ENCODE results near the gene RACK1. TPM values are rescaled to one million over a fixed set of nuclear protein-coding genes. Genes with fewer than 3 reads are reported as not detected.

Gene RACK1
- total and polyA plus RNA-seq, 2 donors (not counting 3 experiments of a cell fraction or from before 2014, with no cell fraction given), result 1,910 to 5,629 TPM

- no TSS peak for BruUV-seq (replicated peaks)
- ChIA-PET CTCF (interaction anchor here (1.1 kb wide), 1 partner anchor 9 kb away, joined by 4 read pairs; no protein-coding TSS in a partner anchor), POLR2A (no interaction called here)
- Histone ChIP-seq H3K27ac (ENCODE audit: insufficient read depth, low read depth, low read length) (no peak overlapping the region), H4K20me1 (replicated peaks; ENCODE audit: control insufficient read depth, extremely low read depth, insufficient read depth, low read length) (no peaks in the 10 kb centered on the region), H3K4me1 (ENCODE audit: control insufficient read depth, extremely low read depth, insufficient read depth, low read length) (no peaks in the 10 kb centered on the region), H3K4me3 (replicated peaks in 1 of 3; ENCODE audit: insufficient read depth in 1 of 3, low read depth in 1 of 3, low read length in 3 of 3) (no peak overlapping the region), H3K27me3 (ENCODE audit: control insufficient read depth in 2 of 2, insufficient read depth in 2 of 2, low read length in 2 of 2) (no peaks in the 10 kb centered on the region), H3K9ac (replicated peaks; ENCODE audit: extremely low read depth, insufficient read depth, low read length) (no peak overlapping the region), H3K4me2 (ENCODE audit: insufficient read depth, low read length) (no peak overlapping the region), H2AFZ (ENCODE audit: low read depth, low read length) (no peak overlapping the region), H3K36me3 (ENCODE audit: control insufficient read depth in 2 of 2, extremely low read depth in 1 of 2, insufficient read depth in 2 of 2, low read length in 2 of 2) (no peaks in the 10 kb centered on the region), H3K79me2 (ENCODE audit: control insufficient read depth, insufficient read depth, low read length) (no peaks in the 10 kb centered on the region), H3K9me3 (replicated peaks; ENCODE audit: control insufficient read depth, insufficient read depth, low read length) (no peaks in the 10 kb centered on the region), H3K9me1 (replicated peaks; ENCODE audit: control insufficient read depth, extremely low read depth, insufficient read depth, low read length) (no peaks in the 10 kb centered on the region)
- TF ChIP-seq MAX (IDR thresholded peaks at IDR 0.05; ENCODE audit: insufficient read depth, insufficient read length), result no peak
- no peak for TF ChIP-seq JUN (IDR thresholded peaks at IDR 0.05; ENCODE audit: borderline replicate concordance, insufficient read depth, insufficient read length, low read depth)
- TF ChIP-seq, protein P1, sequence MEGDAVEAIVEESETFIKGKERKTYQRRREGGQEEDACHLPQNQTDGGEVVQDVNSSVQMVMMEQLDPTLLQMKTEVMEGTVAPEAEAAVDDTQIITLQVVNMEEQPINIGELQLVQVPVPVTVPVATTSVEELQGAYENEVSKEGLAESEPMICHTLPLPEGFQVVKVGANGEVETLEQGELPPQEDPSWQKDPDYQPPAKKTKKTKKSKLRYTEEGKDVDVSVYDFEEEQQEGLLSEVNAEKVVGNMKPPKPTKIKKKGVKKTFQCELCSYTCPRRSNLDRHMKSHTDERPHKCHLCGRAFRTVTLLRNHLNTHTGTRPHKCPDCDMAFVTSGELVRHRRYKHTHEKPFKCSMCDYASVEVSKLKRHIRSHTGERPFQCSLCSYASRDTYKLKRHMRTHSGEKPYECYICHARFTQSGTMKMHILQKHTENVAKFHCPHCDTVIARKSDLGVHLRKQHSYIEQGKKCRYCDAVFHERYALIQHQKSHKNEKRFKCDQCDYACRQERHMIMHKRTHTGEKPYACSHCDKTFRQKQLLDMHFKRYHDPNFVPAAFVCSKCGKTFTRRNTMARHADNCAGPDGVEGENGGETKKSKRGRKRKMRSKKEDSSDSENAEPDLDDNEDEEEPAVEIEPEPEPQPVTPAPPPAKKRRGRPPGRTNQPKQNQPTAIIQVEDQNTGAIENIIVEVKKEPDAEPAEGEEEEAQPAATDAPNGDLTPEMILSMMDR (IDR thresholded peaks at IDR 0.05; ENCODE audit: extremely low read depth in 1 of 2, insufficient read depth in 1 of 2, low read depth in 1 of 2, low read length in 2 of 2), result no peak
- no peak for TF ChIP-seq MYC (IDR thresholded peaks at IDR 0.05; ENCODE audit: low read depth, low read length)
- TF ChIP-seq POLR2AphosphoS5 (IDR thresholded peaks at IDR 0.05; ENCODE audit: insufficient read depth, low read depth, low read length), result no peak
- no peak for TF ChIP-seq GATA2 (IDR thresholded peaks at IDR 0.05; ENCODE audit: insufficient read depth, insufficient read length, low read depth, low read length)
- TF ChIP-seq FOS (IDR thresholded peaks at IDR 0.05; ENCODE audit: borderline replicate concordance, insufficient read depth, low read length), result no peak
- no peak for TF ChIP-seq POLR2A (IDR thresholded peaks at IDR 0.05; ENCODE audit: low read depth, low read length)
- TF ChIP-seq EZH2 (IDR thresholded peaks at IDR 0.05; ENCODE audit: borderline replicate concordance, low read depth, low read length, severe bottlenecking), result no peak
- intact Hi-C loops (cut with micrococcal nuclease) (no loop called here), dilution Hi-C loops (cut with MboI; ENCODE audit: extremely low pct_ligation_motif_present, low sequenced_read_pairs) (no loop called here)
- no peak for DNase-seq (ENCODE audit: low read depth, low spot score)
- FAIRE-seq, result no peak
Measured at GRCh38 chr5:181198106-181198685, 45.5 kb downstream of the RACK1 start.

Data from endothelial cell of umbilical vein (primary cell).